Measurements from ENCODE around the gene TBC1D5.
"Not testable (repeated sequence)": the region's sequence is repeated elsewhere in the genome, so short reads cannot be mapped to it uniquely, and the experiment has no call there.

TBC1D5 gene

GRCh38 chr3:17532446-17532845 is 210.0 kb downstream of the TBC1D5 start:
- not testable (repeated sequence) for DNase-seq

GRCh38 chr3:17529677-17530076 is 212.8 kb downstream of the TBC1D5 start:
- DNase-seq: no peak

GRCh38 chr3:17518189-17519059 is 224.0 kb downstream of the TBC1D5 start:
- peak; percentile 7 for DNase-seq

GRCh38 chr3:17515445-17516234 is 226.8 kb downstream of the TBC1D5 start:
- DNase-seq: no peak

- no peak for DNase-seq
Measured at GRCh38 chr3:17514597-17514996, 227.8 kb downstream of the TBC1D5 start.

GRCh38 chr3:17510265-17510664 is 232.2 kb downstream of the TBC1D5 start:
- no peak for DNase-seq

GRCh38 chr3:17508180-17508752 is 234.2 kb downstream of the TBC1D5 start:
- no peak for DNase-seq

GRCh38 chr3:17507480-17507879 is 235.0 kb downstream of the TBC1D5 start:
- no peak for DNase-seq

- DNase-seq: no peak
Measured at GRCh38 chr3:17505856-17506255, 236.6 kb downstream of the TBC1D5 start.

- no peak for DNase-seq
Measured at GRCh38 chr3:17501745-17502144, 240.7 kb downstream of the TBC1D5 start.

GRCh38 chr3:17500618-17501017 is 241.8 kb downstream of the TBC1D5 start:
- no peak for DNase-seq

- DNase-seq: no peak
Measured at GRCh38 chr3:17494117-17494809, 248.2 kb downstream of the TBC1D5 start.

GRCh38 chr3:17491601-17492000 is 250.8 kb downstream of the TBC1D5 start:
- no peak for DNase-seq

GRCh38 chr3:17491190-17491589 is 251.2 kb downstream of the TBC1D5 start:
- not testable (repeated sequence) for DNase-seq

- DNase-seq: no peak
Measured at GRCh38 chr3:17489139-17489538, 253.3 kb downstream of the TBC1D5 start.

GRCh38 chr3:17481116-17481515 is 261.3 kb downstream of the TBC1D5 start:
- no peak for DNase-seq

- no peak for DNase-seq
Measured at GRCh38 chr3:17479681-17480405, 262.6 kb downstream of the TBC1D5 start.

- no peak for DNase-seq
Measured at GRCh38 chr3:17478673-17479072, 263.8 kb downstream of the TBC1D5 start.

- DNase-seq: no peak
Measured at GRCh38 chr3:17473761-17474160, 268.7 kb downstream of the TBC1D5 start.

GRCh38 chr3:17469954-17470353 is 272.5 kb downstream of the TBC1D5 start:
- no peak for DNase-seq

- DNase-seq: no peak
Measured at GRCh38 chr3:17469520-17469919, 272.9 kb downstream of the TBC1D5 start.

GRCh38 chr3:17466028-17466427 is 276.4 kb downstream of the TBC1D5 start:
- no peak for DNase-seq
